Middle frontal gyrus (tissue), 1 donor: Measurements from ENCODE around the gene HERC6.
A peak's percentile ranks its signal among the peaks of the same experiment; 100 is the strongest.
"Not testable (repeated sequence)": the region's sequence is repeated elsewhere in the genome, so short reads cannot be mapped to it uniquely, and the experiment has no call there.

Experiments used
- DNase-seq: peaks from one replicate; pipeline ENCODE4 v3.0.0-alpha.2; 2015; ENCODE audit warnings: low spot score; ENCODE audit errors: extremely low spot score

The HERC6 gene

DNA sequence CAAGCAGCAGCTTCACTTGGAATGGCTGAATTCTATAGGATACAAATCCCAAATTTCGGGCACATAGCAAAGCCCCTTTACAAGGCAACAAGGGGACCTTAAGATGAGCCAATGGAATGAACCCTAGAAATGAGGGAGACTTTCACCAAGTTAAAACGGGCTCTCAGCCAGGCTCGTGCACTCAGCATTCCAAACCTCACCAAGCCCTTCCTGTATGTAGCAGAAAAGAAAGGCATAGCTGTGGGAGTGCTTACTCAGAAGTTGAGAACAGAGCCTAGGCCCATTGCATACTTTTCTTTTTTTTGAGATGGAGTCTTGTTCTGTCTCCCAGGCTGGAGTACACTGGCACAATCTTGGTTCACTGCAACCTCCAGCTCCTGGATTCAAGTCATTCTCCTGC is 67.5 kb downstream of the HERC6 start:
- no peak for DNase-seq

DNA sequence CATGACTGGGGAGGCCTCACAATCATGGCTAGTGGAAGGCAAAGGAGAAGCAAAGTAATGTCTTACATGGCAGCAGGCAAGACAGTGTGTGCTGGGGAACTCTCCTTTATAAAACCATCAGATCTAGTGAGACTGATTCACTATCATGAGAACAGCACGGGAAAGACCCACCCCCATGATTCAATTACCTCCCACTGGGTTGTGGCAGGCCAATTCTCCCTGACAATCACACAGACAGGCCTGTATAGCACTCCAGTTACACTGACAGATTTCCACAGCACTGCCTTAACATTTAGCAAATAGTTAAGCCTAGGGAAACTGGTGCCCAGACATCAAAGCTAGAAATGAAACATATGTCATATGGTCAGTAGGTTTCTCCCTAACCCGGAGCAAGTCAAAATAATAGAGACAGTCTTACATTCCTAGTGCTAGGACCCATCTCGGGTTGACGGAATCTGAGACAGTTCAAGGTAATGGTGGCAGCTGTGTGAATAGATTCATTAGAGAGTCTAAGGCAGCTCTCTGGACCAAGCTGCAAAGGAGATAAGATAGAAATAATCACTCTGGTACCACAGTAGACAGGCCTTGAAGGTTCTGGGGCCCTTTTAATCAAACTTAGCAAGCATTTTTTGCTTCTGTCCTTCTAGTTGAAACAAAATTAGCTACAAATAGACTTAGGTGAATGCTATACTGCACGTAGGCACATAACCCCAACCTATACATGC is 68.9 kb downstream of the HERC6 start:
- DNase-seq = no peak

DNA sequence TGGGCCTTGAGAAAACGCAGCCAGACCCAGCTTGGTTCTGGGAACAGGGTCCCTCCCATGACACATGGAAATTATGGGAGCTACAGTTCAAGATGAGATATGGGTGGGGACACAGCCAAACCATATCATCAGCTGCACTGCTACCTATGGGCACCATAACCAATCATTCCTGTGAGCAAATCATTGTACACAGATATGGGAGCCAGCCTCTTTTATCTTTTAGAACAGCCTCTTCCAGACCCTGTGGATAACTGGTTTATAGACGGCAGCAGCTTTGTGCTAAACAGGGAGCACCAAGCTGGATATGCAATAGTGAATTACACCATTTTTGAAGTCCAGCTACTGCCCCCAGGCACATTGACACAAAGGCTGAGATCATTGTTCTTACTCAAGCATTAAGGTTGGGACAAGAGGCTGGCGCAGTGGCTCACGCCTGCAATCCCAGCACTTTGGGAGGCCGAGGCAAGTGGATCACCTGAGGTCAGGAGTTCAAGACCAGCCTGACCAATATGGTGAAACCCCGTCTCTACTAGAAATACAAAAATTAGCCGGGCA is 69.6 kb downstream of the HERC6 start:
- DNase-seq = not testable (repeated sequence)

DNA sequence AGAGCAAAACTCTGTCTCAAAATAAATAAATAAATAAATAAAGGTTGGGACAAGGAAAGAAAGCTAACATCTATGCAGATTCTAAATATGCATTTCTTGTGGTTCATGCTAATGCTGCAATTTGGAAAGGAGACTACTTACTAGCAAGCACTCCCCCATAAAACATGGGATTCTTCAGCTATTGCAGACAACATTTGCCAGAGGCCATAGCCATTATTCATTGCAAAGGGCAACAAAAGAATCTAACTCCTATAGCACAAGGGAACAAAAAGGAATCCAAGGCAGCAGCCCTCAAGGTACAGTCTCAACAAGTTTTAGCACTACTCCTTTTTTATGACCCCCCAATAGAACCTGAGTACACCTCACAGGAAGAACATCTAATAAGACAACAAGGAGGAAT is 70.2 kb downstream of the HERC6 start:
- DNase-seq = no peak

DNA sequence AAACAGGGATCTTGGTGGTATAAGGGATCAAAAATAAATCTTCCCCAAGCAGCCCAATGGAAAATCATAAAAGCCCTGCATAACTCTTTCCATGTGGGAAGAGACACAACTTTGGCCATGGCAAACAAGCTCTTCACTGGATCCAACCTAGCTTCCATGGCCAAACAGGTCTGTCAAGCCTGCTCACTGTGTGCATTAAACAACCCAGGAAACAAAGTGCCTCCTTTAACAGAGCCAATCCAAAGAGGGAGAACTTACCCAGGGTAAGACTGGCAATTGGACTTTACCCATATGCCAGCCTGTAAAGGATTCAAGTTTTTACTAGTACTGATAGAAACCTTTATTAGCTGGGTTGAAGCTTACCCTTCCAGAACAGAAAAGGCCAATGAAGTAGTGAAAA is 70.6 kb downstream of the HERC6 start:
- DNase-seq = no peak

DNA sequence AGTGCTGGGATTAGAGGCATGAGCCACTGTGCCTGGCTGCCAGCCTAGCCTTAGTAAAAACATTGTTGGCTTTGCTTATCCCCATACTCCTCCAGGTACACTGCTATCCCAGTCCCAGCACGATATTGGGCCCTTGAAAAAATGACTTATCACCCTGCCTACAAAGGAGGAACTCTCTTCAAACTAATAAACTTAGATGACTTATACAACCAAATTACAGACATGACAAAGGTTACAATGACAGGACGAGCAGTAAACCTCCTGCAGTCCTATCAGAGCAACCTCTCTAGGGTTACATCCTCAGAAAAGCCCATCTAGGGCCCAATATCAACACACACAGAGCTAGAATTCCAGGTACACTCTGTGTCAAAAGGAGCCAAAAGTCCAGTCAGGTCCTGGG is 72.6 kb downstream of the HERC6 start:
- DNase-seq = no peak

DNA sequence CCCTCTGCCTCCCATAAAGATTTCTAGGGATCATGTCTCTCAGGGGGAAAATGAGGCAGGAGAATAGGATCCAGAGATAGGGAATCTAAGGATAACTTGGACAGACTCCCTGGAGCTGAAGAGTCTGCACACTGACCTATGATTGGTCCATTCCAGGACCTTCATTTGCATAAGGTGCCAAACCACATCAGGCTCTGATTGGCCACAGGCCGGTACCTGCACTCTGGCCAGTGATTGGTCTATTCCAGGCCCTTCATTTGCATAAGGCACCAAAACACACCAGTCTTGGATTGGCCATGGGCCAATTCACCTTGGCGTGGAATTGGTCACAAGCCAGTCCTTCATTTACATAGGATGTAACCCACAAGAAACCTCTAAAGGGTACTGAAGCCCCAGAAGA is 74.3 kb downstream of the HERC6 start:
- DNase-seq = no peak

DNA sequence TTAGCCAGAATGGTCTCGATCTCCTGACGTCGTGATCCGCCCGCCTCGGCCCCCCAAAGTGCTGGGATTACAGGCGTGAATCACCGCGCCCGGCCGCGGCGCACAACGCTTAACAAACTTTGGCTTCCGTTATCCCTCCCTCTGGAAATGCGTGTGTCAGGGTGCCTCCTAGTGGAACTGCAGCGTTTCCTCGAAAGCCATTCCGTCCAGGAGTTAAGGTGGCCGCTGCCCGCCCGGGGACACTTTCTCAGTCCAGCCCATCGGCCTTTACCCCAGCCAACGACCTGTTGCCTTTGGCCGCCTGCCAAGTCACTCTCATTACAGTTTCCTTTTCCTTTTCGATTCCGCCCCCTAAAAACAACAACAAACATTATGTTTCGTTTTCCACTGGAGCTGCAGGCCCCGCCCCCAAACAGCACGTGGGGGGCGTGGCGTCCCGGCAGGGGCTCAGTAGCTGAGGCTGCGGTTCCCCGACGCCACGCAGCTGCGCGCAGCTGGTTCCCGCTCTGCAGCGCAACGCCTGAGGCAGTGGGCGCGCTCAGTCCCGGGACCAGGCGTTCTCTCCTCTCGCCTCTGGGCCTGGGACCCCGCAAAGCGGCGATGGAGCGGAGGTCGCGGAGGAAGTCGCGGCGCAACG is 78.1 kb downstream of the HERC6 start, which contains the start of gene HERC5:
Gene HERC5 (plus strand): TSS at position 450 of the 637 bp plus-strand sequence. CDS start 151 bp downstream, at position 601.
- DNase-seq = peak; percentile 66

DNA sequence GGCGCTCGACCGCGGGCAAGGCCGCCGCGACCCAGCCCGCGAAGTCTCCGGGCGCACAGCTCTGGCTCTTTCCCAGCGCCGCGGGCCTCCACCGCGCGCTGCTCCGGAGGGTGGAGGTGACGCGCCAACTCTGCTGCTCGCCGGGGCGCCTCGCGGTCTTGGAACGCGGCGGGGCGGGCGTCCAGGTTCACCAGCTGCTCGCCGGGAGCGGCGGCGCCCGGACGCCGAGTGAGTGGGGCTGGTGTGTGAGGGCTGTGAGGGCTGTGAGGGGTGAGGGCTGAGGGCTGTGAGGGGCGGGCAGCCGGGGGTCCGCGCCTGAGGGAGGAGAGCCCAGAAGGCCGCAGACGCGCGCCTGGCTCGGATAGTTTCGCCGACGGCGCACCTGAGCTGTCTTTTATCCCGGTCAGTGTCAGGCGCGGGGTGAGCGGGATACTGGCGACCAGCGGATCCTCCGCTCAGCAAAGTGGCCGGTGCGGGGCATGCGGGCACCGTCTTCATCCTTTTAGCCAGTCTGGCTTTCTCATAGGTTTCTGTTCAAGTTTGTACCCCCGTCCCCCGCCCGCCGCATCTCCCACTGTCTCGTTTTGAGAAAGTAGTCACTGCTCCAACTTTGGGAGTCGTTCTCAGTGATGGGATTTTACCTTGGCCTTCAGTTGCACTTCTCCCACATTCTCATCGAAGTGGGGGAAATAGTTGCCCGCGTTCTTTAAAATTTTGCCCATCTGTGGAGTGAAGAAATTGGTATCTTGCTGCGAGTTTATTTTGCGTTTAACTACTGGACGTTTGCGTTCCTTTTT is 78.9 kb downstream of the HERC6 start:
- DNase-seq = no peak

DNA sequence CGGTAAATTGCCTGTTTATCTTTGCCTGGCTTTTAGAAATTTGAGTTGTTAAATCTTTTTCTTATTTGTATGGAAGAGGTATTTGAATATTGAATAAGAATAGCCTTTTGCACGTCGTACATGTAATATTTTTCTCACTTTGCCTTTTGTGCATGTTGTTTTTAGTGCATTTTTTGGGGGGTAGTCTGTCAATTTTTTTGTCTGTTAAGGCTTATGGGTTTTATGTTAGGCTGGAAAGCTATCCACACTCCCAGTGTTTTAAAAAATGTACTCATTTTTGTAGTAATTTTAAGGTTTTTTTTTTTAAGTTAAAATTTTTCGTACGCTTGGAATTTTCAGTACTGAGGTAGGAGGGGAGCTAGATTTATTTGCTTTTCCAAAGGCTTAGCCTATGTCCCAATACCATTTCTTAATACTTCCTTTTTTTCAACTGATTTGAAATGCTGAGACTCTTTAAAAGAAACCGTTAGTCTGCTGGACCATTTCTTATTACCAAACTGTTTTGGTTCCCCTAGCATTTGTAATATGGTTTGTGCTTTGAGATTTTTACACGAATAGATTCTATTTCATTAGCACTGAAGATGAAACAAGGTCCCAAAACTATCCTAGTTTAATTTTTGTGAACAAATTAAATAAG is 79.6 kb downstream of the HERC6 start:
- DNase-seq = no peak

DNA sequence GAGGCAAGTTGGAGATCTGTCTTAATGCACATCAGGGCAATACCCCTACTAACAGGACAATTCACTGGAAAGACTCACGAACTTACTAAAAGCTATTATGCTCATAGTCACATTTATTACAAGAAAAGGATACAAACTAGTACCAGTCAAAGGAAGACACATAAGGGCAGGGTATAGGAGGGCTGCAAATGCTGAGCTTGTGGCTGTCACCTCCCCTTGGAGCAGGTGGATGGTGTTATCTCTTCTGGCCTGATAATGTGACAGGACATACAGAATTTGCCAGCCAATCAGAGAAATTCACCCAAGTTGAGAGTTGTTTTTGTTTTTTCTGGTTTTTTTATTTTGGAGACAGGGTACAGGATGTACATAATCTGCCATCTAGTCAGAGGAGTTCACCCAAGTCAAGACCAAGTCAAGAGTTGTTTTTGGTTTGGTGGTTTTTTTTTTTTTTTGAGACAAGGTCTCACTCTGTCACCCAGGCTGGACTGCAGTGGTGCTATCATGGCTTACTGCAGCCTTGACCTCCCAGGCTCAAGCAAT is 87.1 kb downstream of the HERC6 start:
- DNase-seq = no peak

DNA sequence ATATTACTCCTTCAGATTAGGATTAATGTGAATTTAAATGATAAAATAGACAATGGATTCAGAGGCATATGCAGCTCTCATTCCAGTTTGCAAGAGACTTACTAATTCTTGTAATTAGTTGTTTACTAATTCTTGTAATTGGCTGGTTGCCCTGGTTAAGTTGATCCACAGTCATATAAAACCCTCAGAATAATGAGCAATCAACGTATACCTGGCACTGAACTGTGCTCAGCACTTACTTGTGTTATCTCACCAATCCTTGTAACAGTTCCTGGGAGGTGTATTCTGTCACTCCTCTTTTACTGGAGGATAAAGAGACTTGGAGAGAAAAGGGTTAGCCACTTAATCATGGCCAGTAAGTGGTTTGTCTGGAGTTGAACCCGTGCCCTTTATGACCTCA is 88.7 kb downstream of the HERC6 start:
- no peak for DNase-seq

DNA sequence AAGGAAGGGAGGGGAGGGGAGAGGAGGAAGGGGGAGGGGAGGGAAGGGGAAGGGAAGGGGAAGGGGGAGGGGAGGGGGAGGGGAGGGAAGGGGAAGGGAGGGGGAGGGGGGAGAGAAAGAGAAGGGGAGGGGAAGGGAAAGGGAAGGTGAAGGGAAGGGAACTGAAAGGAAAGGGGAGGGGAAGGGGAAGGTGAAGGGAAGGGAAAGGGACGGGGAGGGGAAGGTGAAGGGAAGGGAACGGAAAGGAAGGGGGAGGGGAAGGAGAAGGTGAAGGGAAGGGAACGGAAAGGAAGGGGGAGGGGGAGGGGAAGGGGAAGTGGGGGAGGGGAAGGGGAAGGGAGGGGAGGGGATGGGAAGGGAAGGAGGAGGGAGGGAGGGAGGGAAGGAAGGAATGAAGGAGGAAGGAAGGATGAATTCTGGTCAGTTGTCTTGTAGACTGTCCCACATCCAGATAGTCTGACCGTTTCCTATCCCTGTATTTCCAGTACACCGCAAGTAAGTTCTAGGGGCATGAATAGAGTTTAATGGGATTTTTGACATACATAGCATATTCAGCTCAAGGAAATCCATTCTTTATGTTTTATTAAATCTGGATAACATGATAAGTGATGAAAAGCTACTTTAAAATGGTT is 98.7 kb downstream of the HERC6 start:
- DNase-seq = no peak

DNA sequence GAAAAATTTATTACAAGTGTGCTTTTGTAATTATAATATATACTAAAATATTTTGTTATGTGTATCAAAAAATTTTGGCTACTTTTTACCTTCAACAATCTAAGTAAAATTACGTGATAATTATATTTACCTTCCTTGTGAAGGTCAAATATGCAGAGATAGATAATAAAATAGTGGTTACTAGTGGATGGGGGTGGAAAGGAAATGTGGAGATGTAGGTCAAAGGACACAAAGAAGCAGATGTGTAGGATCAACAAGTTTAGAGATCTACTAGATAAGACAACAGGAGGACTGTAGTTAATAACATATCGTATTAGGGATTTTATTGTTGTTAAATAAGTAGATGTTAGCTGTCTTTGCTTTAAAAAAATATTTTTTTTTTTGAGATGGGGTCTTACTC is 99.6 kb downstream of the HERC6 start:
- DNase-seq = no peak

DNA sequence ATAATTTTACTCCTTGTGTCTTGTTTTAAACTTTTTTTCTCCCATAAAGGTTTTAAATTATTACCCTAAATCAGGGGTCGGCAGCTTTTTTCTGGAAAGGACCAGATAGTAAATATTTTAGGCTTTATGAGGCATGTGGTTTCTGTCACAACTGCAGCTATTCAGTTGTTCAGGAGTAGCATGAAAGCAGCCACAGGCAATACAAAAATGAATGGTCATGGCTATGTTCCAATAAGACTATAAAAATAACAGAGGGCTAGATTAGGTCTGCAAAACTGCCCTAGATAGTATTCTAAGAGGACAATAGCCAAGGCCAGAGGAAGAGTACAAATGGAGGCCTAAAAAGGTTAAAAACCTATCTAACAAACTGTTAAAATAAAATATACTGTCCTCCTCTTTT is 102.9 kb downstream of the HERC6 start:
- DNase-seq = no peak

DNA sequence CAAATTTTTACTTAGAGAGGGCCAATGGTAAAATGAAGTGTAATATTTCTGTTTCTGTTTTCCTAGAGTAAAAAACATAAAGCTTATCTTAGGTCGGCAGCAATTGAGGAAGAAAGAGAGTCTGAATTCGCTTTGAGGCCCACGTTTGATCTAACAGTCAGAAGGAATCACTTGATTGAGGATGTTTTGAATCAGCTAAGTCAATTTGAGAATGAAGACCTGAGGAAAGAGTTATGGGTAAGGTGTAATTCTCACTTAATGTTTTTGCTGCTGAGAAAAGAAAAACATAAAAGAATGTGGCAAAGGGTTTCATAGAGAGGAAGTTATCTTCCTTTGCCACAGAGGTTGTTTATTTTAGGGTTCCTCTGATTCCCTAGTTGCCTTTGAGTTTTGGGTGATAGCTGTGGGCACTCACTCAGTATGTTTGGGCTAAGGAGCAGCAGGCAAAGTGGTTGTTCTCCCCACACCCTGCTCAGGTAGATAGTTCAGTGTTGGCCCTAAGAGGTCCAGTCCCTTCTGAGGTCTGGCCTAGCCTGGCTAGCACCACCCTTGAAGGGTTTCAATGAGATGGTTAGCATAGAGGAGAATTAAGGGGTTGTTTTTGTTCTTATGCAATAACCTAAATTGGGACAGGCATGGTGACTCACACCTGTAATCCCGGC is 110.6 kb downstream of the HERC6 start:
- DNase-seq = no peak
